HG03442 (cell line): ENCODE results near the gene USP30.
"Not testable (repeated sequence)": the region's sequence is repeated elsewhere in the genome, so short reads cannot be mapped to it uniquely, and the experiment has no call there.

Experiments used
- ATAC-seq: cut with Tn5 transposase; IDR thresholded peaks from one replicate; pipeline ENCODE4 v1.9.1; 2021; ENCODE audit warnings: mild to moderate bottlenecking, moderate library complexity; ENCODE audit not compliant: unreplicated experiment

The USP30 gene

DNA sequence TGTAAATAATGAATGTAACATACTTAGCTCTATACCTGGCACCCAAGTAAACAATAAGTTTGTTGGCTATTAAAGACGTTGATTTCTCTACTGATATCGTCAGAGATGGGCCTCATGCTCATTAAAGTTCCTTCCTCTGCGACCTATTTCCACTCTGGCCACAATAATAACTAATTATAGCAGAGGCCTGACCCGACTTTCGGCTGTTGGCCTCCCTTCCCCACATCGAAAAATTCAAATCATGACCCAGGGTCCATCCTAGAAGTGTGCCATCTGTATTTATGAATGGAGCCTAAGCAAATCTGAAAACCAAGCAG is 321 bp upstream of the USP30 start:
- no peak for ATAC-seq

DNA sequence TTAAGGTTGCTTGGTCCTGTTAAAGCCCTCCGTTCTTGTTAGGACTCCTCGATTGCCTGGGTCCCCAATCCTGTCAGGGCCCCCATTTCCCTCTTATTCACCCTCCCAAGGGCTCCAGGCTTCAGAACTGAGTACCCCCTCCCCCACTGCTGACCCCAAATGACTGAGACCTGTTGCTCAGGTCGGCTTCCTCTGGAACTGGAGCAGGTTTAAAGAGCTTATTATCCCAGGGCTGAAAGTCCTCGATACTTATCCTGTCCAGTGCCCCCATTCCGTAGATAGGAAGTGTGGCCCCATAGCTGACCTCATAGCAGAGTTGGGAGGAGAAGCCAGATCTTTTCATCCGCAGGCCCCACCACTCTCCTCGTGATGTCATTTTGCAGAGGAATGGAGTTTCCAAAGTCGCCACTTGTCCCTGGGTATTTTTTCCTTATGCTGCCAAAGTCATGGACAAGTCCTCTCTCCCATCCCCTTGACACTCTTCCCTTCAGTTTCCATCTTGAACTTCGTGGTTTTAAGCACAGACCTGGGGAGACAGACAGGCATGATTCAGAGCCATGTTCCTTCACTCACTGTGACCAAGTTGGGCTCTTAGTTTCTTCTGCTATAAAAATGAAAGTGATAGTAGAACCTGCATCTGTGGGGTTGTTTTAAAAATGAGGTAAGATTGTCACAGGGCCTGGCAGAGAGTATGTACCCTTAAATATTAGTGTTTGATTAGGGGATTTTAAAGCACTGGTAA is 1.2 kb downstream of the USP30 start:
- ATAC-seq = peak; percentile 36

DNA sequence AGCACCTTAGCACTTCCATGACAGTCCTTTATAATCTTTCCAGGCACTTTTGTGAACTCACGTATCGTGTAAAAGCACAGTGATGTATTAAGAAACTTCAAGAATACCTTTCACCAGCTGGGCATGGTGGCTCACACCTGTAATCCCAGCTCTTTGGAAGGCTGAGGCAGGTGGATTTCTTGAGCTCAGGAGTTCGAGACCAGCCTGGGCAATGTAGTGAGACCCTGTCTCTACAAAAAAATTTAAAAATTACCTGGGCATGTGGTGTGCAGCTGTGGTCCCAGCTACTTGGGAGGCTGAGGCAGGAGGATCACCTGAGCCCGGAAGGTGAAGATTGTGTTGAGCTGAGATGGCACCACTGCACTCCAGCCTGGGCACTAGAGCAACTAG is 1.7 kb downstream of the USP30 start:
- ATAC-seq = not testable (repeated sequence)

DNA sequence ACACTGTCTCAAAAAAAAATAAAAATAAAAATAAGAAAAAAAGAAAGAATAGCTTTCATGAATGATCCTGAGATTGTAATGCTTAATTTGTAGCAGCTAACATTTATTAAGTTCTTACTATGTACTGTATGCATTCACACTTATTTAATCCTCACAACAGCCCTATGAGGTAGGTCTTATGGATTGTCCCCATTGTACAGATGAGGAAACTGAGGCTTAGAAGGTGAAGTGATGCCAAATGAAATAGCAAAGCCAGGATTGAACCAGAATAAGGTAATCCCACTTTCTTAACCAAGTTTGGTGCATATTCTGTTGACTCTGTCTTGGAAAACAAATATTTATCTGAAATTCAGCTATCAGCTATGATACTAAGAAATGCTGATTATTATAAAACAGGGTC is 2.1 kb downstream of the USP30 start:
- no peak for ATAC-seq

DNA sequence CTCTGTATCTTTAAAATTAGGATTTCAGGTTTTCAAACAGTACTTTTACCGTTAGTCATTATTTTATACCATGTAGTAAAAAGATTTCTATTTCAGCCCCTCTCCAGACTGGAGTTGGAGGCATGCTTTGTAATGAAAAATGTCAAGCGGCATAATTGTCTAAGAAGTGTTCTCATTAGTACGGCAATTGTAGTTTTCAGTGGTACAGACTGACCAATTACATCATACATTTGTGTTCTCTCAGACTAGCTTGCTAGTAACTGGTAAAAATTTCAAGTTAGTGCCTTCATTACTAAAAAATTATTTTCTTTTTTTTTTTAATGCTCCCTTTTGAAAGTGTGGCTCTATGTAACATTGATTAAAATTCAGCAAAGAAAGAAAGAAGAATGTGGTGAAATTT is 4.5 kb downstream of the USP30 start:
- no peak for ATAC-seq

DNA sequence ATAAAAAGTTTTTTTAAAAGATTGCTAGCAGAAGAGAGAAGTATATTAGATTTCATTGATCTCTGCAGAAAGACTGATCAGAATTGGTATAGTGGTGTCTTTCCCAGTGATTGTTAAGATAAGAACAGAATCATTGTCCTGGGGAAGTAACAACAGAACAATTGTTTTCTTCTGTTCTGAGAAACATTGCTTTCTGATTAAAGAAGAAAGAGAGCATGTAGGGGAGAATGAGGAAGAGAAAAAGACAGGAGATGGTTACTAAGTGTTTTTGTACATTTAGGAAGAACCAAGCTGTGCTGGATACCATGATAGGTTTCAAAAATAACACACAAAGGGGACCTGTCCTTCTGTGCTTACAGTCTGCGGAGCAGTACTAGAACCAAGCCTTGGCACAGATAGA is 5.0 kb downstream of the USP30 start:
- no peak for ATAC-seq

DNA sequence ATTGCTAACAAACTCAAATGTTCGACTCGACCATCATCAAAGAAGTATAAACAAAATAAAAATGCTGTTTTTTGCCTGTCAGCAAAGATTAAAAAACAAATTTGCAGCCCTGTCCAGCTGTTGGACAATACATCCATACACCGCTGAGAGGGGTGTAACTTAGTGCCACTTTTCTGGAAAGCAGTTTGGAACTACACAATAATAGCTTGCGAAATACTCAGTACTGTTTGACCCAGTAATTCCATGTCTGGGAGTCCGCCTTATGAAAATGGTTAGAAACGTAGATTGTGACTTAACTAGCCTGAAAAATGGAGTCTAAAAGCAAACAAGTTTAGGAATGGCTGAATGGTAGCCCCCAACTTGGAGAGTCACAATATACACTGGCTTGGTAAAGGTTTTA is 6.4 kb downstream of the USP30 start:
- no peak for ATAC-seq

DNA sequence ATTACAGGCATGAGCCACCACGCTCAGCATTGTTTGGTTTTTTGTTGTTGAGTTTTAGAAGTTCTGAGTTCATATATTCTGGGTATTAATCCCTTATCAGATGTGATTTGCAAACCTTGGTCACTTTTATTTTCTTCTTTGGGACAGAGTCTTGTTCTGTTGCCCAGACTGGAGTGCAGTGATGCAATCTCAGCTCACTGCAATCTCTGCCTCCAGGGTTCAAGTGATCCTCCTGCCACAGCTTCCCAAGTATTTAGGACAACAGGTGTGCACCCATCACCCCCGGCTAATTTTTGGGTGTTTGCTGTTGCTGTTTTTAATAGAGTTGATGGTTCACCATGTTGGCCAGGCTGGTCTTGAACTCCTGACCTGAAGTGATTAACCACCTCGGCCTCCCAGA is 11.8 kb downstream of the USP30 start:
- no peak for ATAC-seq

DNA sequence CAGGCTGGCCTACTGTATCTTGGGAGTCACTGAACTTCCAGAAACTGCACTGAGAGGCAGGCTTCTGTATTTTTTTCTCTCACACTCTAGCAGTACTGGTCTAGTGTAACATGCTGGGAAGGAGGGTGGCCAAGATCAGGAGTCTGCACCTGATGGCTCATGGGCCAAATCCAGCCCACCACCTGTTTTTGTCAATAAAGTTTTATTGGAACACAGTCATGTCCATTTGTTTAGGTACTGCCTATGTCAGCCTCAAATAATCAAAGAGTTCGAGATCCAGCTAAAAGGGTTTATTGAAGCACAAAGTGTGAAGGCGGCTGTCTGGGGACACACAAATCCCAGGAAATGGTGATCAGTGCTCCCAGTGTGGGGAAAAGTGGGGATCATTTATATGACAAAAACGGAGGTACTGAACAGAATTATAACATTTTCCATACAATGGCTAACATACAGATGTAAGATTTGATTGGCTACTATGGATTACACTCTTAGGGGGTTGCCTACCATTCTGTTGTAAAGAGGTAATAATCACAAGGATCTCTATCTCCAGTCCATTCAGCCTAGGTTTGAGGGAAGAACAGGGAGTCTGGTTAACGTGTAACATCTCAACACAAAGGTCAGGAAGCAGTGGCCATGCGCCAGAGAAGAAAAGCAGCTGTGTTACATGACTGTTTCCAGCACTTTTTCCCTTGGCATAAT is 12.9 kb downstream of the USP30 start:
- ATAC-seq = no peak

DNA sequence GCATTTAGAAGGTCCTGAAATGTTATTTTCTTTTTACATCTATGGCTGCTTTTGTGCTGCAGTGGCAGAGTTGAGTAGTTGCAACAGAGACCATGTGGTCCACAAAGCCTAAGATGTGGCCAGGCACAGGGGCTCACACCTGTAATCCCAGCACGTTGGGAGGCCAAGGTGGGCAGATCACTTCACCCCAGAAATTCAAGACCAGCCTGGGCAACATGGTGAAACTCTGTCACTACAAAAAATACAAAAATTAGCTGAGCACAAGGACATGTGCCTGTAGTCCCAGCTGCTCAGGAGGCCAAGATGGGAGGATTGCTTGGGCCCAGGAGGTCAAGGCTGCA is 13.4 kb downstream of the USP30 start:
- ATAC-seq = no peak

DNA sequence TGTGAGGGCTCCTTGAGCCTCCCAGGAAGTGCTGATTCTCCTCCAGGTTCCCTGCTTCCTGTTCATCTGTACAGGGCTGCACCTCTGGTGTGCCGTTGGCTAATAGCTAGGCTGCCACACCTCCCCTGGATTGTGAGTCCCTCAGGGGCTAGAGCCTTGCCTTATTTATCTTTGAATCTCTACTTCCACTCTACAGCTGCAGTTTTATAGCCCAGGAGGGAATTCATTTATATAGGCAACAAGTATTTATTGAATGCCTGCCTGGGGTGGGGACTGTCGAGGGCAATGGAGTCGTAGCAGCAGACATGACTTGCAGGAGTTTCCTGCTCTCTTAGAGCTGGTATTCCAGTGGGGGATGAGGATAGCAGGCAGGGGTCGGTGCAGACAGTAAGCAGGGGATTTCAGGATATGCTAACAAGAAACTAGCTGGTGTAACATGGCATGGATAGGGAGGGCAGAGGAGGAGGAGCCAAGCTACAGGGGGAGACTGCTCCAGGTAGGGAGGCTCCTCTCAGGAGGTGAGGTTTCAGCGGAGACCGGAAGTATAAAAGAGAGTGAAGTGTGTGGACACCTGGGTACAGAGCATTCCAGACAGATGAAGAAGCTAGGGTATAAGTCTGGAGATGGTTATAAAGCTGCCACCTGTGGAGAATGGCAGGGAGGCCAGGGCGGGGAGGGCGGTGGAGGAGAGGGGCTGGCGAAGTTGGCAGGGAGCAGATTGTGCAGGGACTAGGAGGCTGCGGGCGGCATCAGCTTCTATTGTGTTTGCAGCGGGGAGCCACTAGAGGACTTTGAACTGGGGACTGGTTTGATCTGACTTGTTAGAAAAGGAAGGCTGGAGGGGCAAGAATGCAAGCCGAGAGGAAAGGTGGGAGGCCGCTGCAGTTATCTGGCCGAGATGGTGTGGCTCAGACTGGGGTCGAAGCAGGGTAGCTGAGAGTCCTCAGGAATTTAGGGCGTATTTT is 17.2 kb downstream of the USP30 start:
- no peak for ATAC-seq

DNA sequence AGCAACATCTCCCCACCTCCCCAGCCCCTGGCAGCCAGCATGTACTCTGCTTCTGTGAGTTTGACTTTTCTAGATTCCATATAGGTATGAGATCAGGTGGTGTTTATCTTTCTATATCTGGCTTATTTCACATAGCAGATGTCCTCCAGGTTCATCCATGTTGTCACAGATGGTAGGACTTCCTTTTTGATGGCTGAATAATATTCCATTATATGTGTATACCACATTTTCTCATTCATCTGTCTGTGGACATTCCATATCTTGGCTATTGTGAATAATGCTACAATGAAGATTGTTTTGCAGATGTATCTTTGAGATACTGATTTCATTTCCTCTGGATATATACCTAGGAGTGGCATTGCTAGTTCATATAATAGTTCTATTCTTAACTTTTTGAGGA is 22.5 kb downstream of the USP30 start:
- ATAC-seq = no peak

DNA sequence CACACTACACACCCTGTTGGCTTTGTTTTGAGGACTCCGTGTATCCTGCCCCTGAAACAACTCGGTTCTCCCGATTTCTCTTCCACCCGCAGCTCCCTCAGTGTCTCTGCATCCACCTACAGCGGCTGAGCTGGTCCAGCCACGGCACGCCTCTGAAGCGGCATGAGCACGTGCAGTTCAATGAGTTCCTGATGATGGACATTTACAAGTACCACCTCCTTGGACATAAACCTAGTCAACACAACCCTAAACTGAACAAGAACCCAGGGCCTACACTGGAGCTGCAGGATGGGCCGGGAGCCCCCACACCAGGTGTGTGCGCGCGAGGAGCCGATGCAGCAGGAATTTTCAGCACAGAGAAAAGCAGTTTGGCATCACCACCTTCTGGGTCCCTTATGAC is 30.4 kb downstream of the USP30 start:
- ATAC-seq = no peak

DNA sequence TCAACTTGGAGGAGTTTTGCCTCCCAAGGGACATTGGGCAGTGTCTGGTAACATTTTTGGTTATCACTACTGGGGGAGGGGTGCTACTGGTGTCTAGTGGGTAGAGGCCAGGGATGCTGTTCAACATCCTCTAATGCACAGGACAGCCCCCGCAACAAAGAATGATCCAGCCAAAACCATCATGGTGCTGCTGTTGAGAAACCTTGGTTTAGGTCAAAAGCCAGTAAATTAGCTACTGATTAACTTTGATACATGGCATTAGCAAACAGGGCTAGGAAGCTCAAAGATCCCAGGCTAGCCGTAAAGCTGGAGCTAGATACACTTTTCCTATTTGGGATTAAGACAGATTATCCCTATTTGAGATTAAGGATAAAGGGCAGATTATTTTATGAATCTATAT is 32.0 kb downstream of the USP30 start:
- no peak for ATAC-seq

DNA sequence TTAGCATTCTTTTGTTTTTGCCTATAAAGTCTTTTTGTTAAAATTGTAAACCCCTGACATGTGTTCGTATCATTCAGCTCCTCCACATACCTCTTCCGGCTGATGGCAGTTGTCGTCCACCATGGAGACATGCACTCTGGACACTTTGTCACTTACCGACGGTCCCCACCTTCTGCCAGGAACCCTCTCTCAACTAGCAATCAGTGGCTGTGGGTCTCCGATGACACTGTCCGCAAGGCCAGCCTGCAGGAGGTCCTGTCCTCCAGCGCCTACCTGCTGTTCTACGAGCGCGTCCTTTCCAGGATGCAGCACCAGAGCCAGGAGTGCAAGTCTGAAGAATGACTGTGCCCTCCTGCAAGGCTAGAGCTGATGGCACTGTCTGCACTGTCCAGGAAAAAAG is 33.2 kb downstream of the USP30 start:
- no peak for ATAC-seq

DNA sequence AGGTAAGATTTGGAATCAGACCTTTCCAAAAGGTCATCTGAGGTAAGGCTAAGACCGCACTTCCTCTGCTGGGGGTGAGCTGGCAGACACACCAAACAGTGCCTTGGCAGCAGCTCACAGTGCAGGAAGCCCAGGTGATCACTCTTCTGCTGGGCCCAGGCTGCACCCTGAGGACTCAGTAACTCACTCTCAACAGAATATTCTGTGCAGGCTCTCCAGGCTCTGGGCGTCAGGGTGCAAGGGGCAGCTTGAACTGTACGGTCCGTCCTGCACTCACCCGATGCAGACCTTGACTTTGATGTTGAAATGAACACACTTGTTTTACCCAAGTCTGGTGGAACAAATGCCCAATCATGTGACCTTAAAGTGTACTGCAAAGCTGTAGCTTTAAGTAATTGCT is 34.9 kb downstream of the USP30 start:
- no peak for ATAC-seq

DNA sequence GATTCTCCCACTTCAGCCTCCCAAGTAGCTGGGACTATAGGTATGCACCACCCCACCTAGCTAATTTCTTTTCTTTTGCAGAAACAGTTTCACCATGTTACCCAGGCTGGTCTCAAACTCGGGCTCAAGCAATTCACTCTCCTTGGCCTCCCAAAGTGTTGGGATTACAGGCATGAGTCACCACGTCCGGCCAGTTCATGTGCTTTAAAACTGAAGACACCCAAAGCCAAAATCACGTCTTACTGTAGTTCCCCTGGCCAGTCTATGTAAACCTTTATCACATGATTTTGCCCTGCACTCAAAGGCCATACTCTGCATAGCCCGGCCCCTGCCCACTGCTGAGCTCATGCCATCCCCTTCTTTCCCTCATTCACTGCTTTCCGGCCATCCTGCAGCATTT is 36.4 kb downstream of the USP30 start:
- no peak for ATAC-seq

DNA sequence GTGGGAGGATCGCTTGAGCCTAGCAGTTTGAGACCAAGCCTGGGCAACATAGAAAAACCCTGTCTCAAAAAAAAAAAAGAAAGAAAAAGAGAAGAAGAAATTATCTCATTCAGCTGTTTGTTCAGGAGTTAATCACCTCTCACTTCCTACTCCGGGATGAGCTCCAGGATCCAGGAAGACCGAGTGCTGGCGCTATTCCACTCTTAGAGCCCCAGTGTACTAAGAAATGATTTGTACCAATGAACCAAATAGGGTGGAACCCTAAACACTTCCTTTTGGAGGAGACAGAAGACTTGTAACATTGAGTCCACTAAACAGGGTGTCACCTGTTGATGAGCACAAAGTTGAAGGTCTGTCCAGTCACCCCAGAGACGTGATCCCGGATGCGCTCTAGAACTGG is 37.3 kb downstream of the USP30 start:
- no peak for ATAC-seq

DNA sequence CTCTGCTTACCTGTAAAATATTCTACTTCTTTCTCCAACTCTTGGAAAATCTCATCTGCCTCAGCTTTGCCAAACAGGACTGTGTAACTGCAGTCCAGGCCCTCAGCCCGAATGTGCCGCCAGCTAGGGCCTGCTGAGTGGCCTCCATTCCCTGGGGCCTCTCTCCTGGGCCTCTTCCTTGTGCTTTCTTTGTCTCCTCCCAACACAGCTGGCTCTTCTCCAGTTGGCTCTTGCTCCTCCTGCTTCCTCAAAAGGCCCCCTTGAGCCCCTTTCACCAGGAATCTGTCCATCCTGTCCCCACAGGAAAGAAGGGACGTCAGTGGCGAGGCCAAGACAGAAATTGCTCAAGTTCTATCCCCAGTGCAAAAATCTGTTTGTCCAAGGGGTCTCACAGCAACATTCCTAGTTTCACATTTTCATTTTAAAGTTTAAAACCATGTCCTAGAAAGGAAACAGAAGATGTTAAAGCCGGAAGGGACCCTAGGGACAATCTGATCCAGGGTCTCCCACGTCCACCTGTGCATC is 40.2 kb downstream of the USP30 start:
- no peak for ATAC-seq

DNA sequence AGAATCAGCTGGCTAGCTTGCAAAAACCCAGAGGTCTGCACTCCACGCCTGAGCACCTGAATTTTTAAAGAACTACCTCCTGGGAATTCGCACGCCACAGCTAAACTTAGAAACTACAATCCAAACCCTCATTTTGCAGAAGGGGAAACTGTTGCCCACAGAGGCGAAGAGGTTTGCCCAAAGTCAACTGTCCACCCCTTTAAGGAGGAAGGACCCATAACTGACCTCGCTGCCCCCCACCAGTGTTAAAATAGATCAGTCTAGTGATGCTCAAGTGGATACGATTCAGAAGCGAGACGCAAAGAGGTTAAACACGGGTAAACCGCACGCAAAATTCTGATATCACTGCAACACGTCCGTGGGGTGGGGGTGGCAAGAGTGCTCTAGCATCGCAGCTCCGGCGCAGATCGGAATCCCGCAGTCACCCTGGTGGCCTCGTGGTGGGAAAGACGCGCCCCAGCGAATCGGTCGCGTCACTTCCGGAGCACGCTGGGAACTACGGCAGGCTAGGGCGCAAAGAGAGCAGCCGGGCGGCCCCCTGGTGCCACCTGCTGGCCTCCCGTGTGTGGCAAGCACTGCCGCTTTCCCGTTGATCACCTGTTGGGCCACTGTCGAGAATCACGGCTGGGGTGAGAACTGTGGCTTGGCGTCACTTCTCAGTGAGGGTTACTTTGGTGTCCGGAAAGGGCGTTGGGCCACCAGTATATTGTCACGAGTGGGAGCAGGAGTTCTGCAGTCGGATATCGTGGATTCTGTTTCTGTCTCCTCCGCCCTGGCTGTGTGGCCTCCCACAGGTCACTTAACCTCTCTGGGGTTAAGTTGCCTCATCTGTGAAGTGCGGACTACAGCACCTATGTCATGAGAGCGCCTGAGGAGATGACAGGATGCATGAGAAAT is 40.9 kb downstream of the USP30 start, which contains the start of gene ALKBH2:
Gene ALKBH2, minus strand, starts transcription at position 451 of the 897 bp plus-strand sequence. CDS start 686 bp downstream, outside the sequence.
- peak; percentile 54 for ATAC-seq

DNA sequence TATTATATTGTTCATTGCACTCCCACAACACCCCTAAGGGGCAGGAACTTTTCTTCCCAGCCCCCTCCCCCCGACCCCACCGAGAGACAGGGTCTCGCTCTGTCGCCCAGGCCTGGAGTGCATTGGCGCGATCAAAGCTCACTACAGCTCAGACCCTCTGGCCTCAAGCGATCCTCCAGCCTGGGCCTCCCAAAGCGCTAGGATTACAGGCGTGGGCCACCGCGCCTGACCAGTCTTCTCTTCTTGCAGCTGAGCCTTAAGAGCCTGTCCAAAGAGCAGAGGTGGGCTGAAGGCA is 44.7 kb downstream of the USP30 start:
- no peak for ATAC-seq
